Transverse colon (tissue), 4 donors: ENCODE data around the gene CHD3.

ENCODE experiments used
- CTCF ChIP-seq, 5 experiments: fragments of 200-600 bp in 3 of 5; fragments of 450-650 bp in 2 of 5; sonication (generic) in 3 of 5; IDR thresholded peaks; 1 replicate in 2 of 5; 2 replicates in 3 of 5; pipeline ENCODE4 v1.5.1; 2016 to 2017; ENCODE audit warnings: antibody characterized with exemption in 5 of 5, inconsistent platforms in 3 of 5, mild to moderate bottlenecking in 2 of 5, moderate library complexity in 1 of 5
- POLR2AphosphoS5 ChIP-seq, 3 donors: sonication (generic); formaldehyde crosslinking; IDR thresholded peaks; one replicate each; pipeline ENCODE4 v1.6.1; 2016; ENCODE audit warnings: antibody characterized with exemption in 3 of 3

- TF ChIP-seq CTCF (IDR thresholded peaks at IDR 0.05) (no peak), POLR2AphosphoS5 (IDR thresholded peaks at IDR 0.05) (peak; percentile 48 to 60 (median 59))
Observed at GRCh38 chr17:7856011-7856810, 32.4 kb upstream of the CHD3 start.
